NCI-H2029 treated with DMSO at 0.1 percent for 48 hours (cell line): Measurements from ENCODE around the gene UBQLNL.

Source experiments
- DNase-seq: peaks from one replicate; lab custom pipeline; 2025; lab: John Stamatoyannopoulos, UW

Gene UBQLNL, protein sequence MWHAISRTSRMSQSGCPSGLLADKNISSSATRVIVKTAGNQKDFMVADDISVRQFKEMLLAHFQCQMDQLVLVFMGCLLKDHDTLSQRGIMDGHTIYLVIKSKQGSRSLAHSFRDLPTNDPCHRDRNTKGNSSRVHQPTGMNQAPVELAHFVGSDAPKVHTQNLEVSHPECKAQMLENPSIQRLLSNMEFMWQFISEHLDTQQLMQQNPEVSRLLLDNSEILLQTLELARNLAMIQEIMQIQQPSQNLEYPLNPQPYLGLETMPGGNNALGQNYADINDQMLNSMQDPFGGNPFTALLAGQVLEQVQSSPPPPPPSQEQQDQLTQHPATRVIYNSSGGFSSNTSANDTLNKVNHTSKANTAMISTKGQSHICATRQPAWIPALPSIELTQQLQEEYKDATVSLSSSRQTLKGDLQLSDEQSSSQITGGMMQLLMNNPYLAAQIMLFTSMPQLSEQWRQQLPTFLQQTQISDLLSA

DNA sequence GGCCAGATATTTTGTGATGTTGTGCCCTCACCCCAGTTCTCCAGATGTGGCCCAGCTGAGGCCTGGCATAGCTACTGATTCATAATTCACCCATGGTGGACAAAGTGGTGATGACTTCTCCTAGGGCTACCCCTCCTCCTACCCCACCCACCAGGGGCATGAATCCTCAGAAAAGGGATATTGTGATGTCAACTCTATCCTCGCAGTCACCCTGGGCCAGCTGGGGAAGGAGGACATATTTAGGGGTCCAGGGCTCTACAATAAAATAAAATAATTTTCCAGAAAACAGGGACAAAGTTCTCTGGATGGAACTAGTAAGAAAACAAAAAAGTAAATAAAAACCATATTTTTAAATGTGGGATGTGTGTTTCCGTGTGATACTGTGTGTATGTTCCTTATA, at the start of gene UBQLNL:
TSS of gene UBQLNL (minus strand) at position 101 of the 400 bp plus-strand sequence. CDS start 258 bp downstream, outside the sequence.
- DNase-seq = no peak

GRCh38 chr11:5564259-5565019, 47.9 kb upstream of the UBQLNL start:
- DNase-seq = no peak

DNA sequence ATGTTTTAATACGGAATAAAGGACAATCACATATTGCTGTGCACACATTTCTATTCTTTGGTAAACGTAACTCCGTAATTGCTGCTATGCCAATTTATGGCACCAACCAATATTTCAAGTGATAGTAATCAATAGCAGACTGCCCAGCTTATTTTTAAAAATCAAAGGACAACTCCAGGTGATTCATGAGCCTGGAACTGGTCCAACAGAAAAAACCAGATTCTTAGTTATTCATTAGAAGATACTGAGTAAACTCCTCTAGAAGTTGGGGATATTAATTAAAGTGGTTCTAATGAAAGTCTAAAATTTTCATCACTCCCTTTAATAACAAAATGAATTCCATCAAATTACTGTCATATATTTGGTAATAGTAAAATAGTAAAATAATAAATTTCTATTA, 41.3 kb upstream of the UBQLNL start:
- no peak for DNase-seq

- DNase-seq = no peak
These were observed 40.2 kb upstream of the UBQLNL start for GRCh38 chr11:5556596-5557188.

DNA sequence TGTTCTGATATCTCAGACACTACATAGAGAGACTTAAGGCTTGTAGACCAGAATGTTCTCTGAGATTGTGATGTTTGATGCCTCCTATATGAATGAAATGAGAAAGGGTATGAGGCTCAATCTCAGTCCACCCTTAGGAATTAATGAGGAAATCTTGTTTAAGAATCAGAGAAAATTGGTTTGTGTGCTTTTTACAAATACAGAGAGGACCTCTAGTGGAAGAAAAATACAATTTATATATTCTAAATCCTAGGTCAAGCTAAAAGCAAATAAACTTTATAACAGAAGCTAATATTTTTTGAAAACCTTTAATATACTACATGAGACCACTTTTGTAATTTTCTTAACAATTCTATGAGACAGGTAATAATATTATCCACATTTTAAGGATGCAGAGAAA, 36.8 kb upstream of the UBQLNL start:
- no peak for DNase-seq

- no peak for DNase-seq
These were observed 34.1 kb upstream of the UBQLNL start for GRCh38 chr11:5550440-5551095.

DNA sequence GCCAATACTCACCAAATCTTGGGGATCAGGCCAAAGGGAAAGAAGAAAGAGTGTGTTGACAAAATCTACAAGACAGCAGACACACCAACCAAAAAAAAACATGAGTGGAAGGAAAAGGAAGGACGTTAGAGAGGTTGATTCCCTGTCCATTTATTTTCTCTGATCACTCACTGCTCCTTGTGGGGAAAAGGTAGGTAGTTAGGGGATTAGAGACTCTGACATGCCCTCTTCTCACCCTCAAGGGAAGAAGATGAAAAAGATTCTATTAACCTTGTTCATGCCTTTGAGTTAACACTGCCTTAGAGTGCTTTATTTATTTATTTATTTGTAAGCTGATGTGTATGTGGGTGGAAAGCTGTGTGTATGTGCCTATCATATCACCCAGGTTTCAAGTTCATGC, 31.9 kb upstream of the UBQLNL start, which contains the start of gene OR52H1:
TSS of gene OR52H1 (minus strand) at position 101 of the 400 bp plus-strand sequence. CDS start 3,035 bp downstream, outside the sequence.
- no peak for DNase-seq

- DNase-seq = no peak
These were observed 31.5 kb upstream of the UBQLNL start for GRCh38 chr11:5547982-5548381.

DNA sequence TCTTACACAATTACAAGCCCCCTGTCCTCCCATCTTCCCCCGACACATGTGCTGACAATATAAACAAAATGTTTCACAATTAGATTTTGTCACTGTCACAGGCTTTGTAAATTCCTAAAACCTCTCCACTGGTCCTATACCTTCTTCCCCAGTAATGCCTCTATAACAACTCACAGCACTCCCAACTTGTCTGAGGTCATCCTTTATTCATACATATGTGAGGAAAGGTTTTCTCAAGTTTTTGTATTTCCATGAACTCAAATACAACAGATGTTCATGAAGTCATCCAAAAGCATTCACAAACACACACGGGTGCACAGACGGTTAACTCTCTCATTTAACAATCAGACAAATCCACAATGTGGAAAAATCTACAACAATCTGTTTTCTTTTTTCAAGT, 30.0 kb upstream of the UBQLNL start:
- no peak for DNase-seq

GRCh38 chr11:5541427-5541826, 24.9 kb upstream of the UBQLNL start:
- no peak for DNase-seq

GRCh38 chr11:5536482-5536881, 20.0 kb upstream of the UBQLNL start:
- DNase-seq = no peak

- DNase-seq = no peak
These were observed 17.5 kb upstream of the UBQLNL start for GRCh38 chr11:5534046-5534445.

- no peak for DNase-seq
These were observed 14.7 kb upstream of the UBQLNL start for GRCh38 chr11:5531053-5531831.

GRCh38 chr11:5528495-5528894, 12.0 kb upstream of the UBQLNL start:
- no peak for DNase-seq

- DNase-seq = no peak
These were observed 11.2 kb upstream of the UBQLNL start for GRCh38 chr11:5527716-5528115.

- no peak for DNase-seq
These were observed 8.3 kb upstream of the UBQLNL start for GRCh38 chr11:5524756-5525155.

DNA sequence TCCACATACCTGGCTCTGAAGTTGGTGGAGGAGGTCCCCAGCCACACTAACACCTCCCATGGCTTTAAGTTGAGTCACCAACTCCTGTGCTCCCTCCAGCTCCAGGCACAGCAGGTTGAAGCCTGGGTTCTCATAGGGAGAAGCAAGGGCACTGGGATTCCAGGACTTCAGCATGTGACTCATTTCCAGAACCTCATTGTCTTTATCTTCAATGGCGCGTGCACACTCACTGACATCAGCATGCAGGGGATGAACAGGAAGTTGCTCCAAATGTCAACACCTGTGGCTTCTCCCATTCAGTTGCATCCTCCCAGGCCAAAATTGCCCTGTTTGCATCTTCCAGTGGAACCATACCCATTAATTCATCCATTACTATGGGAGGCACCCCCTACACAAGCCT, 5.8 kb upstream of the UBQLNL start:
- DNase-seq = no peak

DNA sequence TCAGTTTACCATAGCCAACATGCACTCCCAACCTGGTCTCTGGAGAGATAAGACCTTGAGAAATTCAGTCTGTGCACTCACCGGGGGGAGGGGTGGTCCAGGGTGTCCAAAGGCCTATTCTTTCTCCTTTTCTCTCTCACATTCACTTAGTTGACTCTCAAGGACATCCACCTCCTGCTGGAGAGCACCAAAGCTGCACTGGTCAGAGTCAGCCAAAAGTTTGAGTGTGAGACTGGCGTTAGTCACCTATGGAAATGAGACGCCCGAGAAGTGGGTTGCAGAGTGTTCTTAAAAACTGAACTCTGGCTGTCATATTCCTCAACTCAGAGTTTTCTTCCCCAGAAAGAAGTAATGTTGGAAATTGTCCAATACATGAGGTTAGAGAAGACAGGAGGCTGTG, 5.0 kb upstream of the UBQLNL start:
- no peak for DNase-seq

- no peak for DNase-seq
These were observed 1.7 kb downstream of the UBQLNL start for GRCh38 chr11:5514841-5515240.

DNA sequence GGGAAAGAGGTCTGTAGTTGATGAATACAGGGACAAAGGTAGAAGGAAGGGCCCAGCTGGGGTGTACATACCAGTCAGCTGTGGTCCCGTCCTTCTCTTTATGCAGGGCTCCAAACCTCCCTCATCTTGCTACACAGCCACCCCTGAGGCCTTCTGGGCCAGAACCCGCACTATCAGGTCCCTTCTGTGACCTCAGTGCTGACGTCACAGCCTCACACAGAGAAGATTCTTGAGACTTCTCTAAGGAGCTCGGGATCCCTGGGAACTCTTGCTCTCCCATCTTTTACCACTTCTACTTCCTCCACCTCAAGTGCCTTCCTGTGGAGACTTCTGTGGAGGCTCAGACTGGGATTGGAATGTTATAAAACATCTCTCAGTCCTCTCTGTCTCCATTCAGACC, 6.7 kb downstream of the UBQLNL start, which contains the start of gene UBQLN3:
TSS of gene UBQLN3 (minus strand) at position 155 of the 400 bp plus-strand sequence. CDS start 399 bp downstream, outside the sequence.
- no peak for DNase-seq

- no peak for DNase-seq
These were observed 7.9 kb downstream of the UBQLNL start for GRCh38 chr11:5508605-5509004.
